CD14-positive monocyte (primary cell): ENCODE results near the gene WDR64. TPM values are rescaled to one million over a fixed set of nuclear protein-coding genes. Genes with fewer than 3 reads are reported as not detected.

Experiments
- DNase-seq, 3 donors: peaks; one replicate each; pipeline ENCODE4 v3.0.0-alpha.2; 2011 to 2022
- H2AFZ ChIP-seq: 2 replicates; pipeline ENCODE4 v1.6.0; 2012; ENCODE audit warnings: mild to moderate bottlenecking, low read depth, low read length, inconsistent platforms; ENCODE audit not compliant: insufficient read depth, poor library complexity, severe bottlenecking
- H3K27ac ChIP-seq, 2 donors: 1 replicate in 1 of 2; 2 replicates in 1 of 2; pipeline ENCODE4 v1.5.1; 2012 to 2013; ENCODE audit warnings: low read length in 2 of 2, control low read depth in 1 of 2, inconsistent platforms in 1 of 2, low read depth in 1 of 2, mild to moderate bottlenecking in 1 of 2
- H3K27me3 ChIP-seq, 2 donors: one replicate each; pipeline versions ENCODE4 v1.6.0 to v1.6.1; 2011 to 2013; ENCODE audit warnings: low read length in 2 of 2; ENCODE audit not compliant: control insufficient read depth in 2 of 2, insufficient read depth in 2 of 2
- H3K36me3 ChIP-seq, 2 donors: replicated peaks in 1 of 2; 1 replicate in 1 of 2; 2 replicates in 1 of 2; pipeline versions ENCODE4 v1.5.1 to v1.6.1; 2012 to 2013; ENCODE audit warnings: low read length in 2 of 2, control low read depth in 1 of 2, inconsistent platforms in 1 of 2, mild to moderate bottlenecking in 1 of 2; ENCODE audit not compliant: insufficient read depth in 2 of 2, control insufficient read depth in 1 of 2
- H3K4me1 ChIP-seq, 2 donors: 1 replicate in 1 of 2; 2 replicates in 1 of 2; pipeline versions ENCODE4 v1.5.1 to v1.6.1; 2012 to 2013; ENCODE audit warnings: low read length in 2 of 2, control low read depth in 1 of 2, inconsistent platforms in 1 of 2, mild to moderate bottlenecking in 1 of 2, moderate library complexity in 1 of 2; ENCODE audit not compliant: insufficient read depth in 2 of 2, control insufficient read depth in 1 of 2
- H3K4me2 ChIP-seq: replicated peaks from 2 replicates; pipeline ENCODE3; 2012; ENCODE audit warnings: low read length, moderate library complexity, mild to moderate bottlenecking; ENCODE audit not compliant: poor library complexity, severe bottlenecking; ENCODE audit errors: extremely low read depth
- H3K4me3 ChIP-seq, 3 experiments: fragments of 200-600 bp in 1 of 3; sonication (generic) in 1 of 3; replicated peaks in 1 of 3; 1 replicate in 2 of 3; 2 replicates in 1 of 3; pipeline ENCODE4 v1.5.1; 2011 to 2013; ENCODE audit warnings: low read length in 3 of 3, mild to moderate bottlenecking in 3 of 3, control low read depth in 2 of 3, low read depth in 2 of 3, inconsistent platforms in 1 of 3, moderate library complexity in 1 of 3
- H3K79me2 ChIP-seq: 2 replicates; pipeline ENCODE4 v1.6.0; 2012; ENCODE audit warnings: mild to moderate bottlenecking, control low read depth, inconsistent platforms, low read length, moderate library complexity; ENCODE audit not compliant: insufficient read depth
- H3K9ac ChIP-seq: 2 replicates; pipeline ENCODE4 v1.6.0; 2017; ENCODE audit warnings: low read length, mild to moderate bottlenecking; ENCODE audit not compliant: insufficient read depth, poor library complexity, severe bottlenecking
- H3K9me3 ChIP-seq, 2 donors: replicated peaks in 1 of 2; 1 replicate in 1 of 2; 2 replicates in 1 of 2; pipeline versions ENCODE4 v1.5.1 to v1.6.1; 2012 to 2013; ENCODE audit warnings: low read length in 2 of 2, control low read depth in 1 of 2; ENCODE audit not compliant: control insufficient read depth in 1 of 2, insufficient read depth in 1 of 2
- H4K20me1 ChIP-seq: 2 replicates; pipeline ENCODE4 v1.6.0; 2012; ENCODE audit warnings: mild to moderate bottlenecking, low read length, control low read depth, moderate library complexity; ENCODE audit not compliant: insufficient read depth
- H3K27ac Mint-ChIP-seq, 7 donors: one replicate each; pipeline ENCODE4 v1.8.0; 2020; ENCODE audit warnings: mild to moderate bottlenecking in 7 of 7, mixed read lengths in 7 of 7, moderate library complexity in 6 of 7, inconsistent platforms in 2 of 7
- H3K27me3 Mint-ChIP-seq, 3 donors: one replicate each; pipeline ENCODE4 v1.8.0; 2021 to 2022; ENCODE audit warnings: low read depth in 3 of 3, mild to moderate bottlenecking in 3 of 3, mixed read lengths in 3 of 3, moderate library complexity in 3 of 3, inconsistent platforms in 1 of 3
- H3K36me3 Mint-ChIP-seq, 2 donors: one replicate each; pipeline ENCODE4 v1.8.0; 2020; ENCODE audit warnings: mixed read lengths in 2 of 2, inconsistent platforms in 1 of 2, mild to moderate bottlenecking in 1 of 2
- H3K4me1 Mint-ChIP-seq: one replicate; pipeline ENCODE4 v1.8.0; 2020; ENCODE audit warnings: mild to moderate bottlenecking, mixed read lengths
- H3K4me3 Mint-ChIP-seq, 2 donors: one replicate each; pipeline ENCODE4 v1.8.0; 2020; ENCODE audit warnings: mild to moderate bottlenecking in 2 of 2, mixed read lengths in 2 of 2, moderate library complexity in 1 of 2
- H3K9me3 Mint-ChIP-seq, 7 donors: one replicate each; pipeline ENCODE4 v1.8.0; 2020 to 2022; ENCODE audit warnings: mixed read lengths in 7 of 7, mild to moderate bottlenecking in 6 of 7, moderate library complexity in 6 of 7, inconsistent platforms in 2 of 7
- CTCF ChIP-seq: fragments of 200-600 bp; IDR thresholded peaks from one replicate; pipeline ENCODE4 v1.8.0; 2022; ENCODE audit warnings: antibody characterized with exemption, mild to moderate bottlenecking
- WGBS: methylation state at CpG from one replicate; pipeline ENCODE4 v1.1.5; 2013; ENCODE audit warnings: missing lambda C conversion rate; ENCODE audit not compliant: insufficient coverage; 5-methylcytosine and 5-hydroxymethylcytosine counted together
- intact Hi-C, 2 donors: fragments of 100-400 bp; cut with micrococcal nuclease; formaldehyde crosslinking; loops; one replicate each; pipeline versions ENCODE4 v1.15.0 to v1.15.1; 2023
- polyA plus RNA-seq, 3 donors: library from polyadenylated mRNA; depleted of rRNA in 1 of 3; unstranded in 2 of 3; stranded (reverse) in 1 of 3; fragments of 300-500 nt in 2 of 3; fragments of >200 nt in 1 of 3; fragmentation: Illumina TruSeq in 2 of 3; gene quantifications; 1 replicate in 2 of 3; 2 replicates in 1 of 3; pipeline ENCODE4 v1.2.3, GENCODE V29; 2012 to 2021

Gene WDR64
- polyA plus RNA-seq, 3 donors, result not detected

- Mint-ChIP-seq H3K36me3 (peaks cover 3% of the 10 kb centered on the region in 2 donors), H3K9me3 (no peaks in the 10 kb centered on the region), H3K4me3 (peak overlapping the region in 1 of 2 donors; percentile 94), H3K4me1 (peaks cover 17% of the 10 kb centered on the region), H3K27ac (peak overlapping the region in 5 of 7 donors; percentile 98 to 100 (median 100)), H3K27me3 (peaks cover 0 to 6% (median 0%) of the 10 kb centered on the region in 3 donors)
- WGBS, result no CpG with 5 or more reads among the region's 4 CpGs
- peak overlapping the region; percentile 88 for H3K9ac ChIP-seq
- peaks cover 15 to 19% of the 10 kb centered on the region in 2 donors for H3K4me1 ChIP-seq
- no peak for TF ChIP-seq CTCF
- intact Hi-C loops, result loop anchor here (5.0 to 10.0 kb wide), 5 partner anchors 202 to 325 kb away; partner anchors contain the start of genes CHML (in 1 of the 2) and OPN3 (in 1 of the 2)
- no peaks in the 10 kb centered on the region for H3K9me3 ChIP-seq
- H3K27ac ChIP-seq, result peak overlapping the region in 1 of 2 donors; percentile 97
- peaks cover 19% of the 10 kb centered on the region for H3K79me2 ChIP-seq
- H4K20me1 ChIP-seq, result no peaks in the 10 kb centered on the region
- H3K36me3 ChIP-seq, result peaks cover 3% of the 10 kb centered on the region in 2 donors
- H2AFZ ChIP-seq, result peak overlapping the region; percentile 92
- H3K4me3 ChIP-seq, result peak overlapping the region in 1 of 3 experiments; percentile 94
- H3K4me2 ChIP-seq, result peak overlapping the region; percentile 93
- no peak for DNase-seq
- no peaks in the 10 kb centered on the region for H3K27me3 ChIP-seq
These were observed 194.9 kb downstream of the WDR64 start for GRCh38 chr1:241846862-241847539.

GRCh38 chr1:241847540-241847795 is 195.4 kb downstream of the WDR64 start:
- H4K20me1 ChIP-seq, result no peaks in the 10 kb centered on the region
- peaks cover 0 to 6% (median 0%) of the 10 kb centered on the region in 3 donors for H3K27me3 Mint-ChIP-seq
- peak overlapping the region; percentile 90 to 97 for H3K27ac ChIP-seq
- peaks cover 15 to 19% of the 10 kb centered on the region in 2 donors for H3K4me1 ChIP-seq
- H3K9me3 Mint-ChIP-seq, result no peaks in the 10 kb centered on the region
- H3K4me3 Mint-ChIP-seq, result peak overlapping the region; percentile 94 to 97
- peaks cover 17% of the 10 kb centered on the region for H3K4me1 Mint-ChIP-seq
- TF ChIP-seq CTCF, result peak; percentile 22
- peak overlapping the region; percentile 92 for H2AFZ ChIP-seq
- WGBS, result no CpG with 5 or more reads among the region's 6 CpGs
- H3K79me2 ChIP-seq, result peaks cover 19% of the 10 kb centered on the region
- H3K27ac Mint-ChIP-seq, result peak overlapping the region; percentile 98 to 100 (median 100)
- H3K36me3 Mint-ChIP-seq, result peaks cover 3 to 7% of the 10 kb centered on the region in 2 donors
- H3K27me3 ChIP-seq, result no peaks in the 10 kb centered on the region
- intact Hi-C loops, result loop anchor here (5.0 to 10.0 kb wide), 5 partner anchors 203 to 325 kb away; partner anchors contain the start of genes CHML (in 1 of the 2) and OPN3 (in 1 of the 2)
- DNase-seq, result no peak
- H3K4me3 ChIP-seq, result peak overlapping the region; percentile 76 to 94 (median 79)
- H3K9ac ChIP-seq, result peak overlapping the region; percentile 88
- peaks cover 3 to 8% of the 10 kb centered on the region in 2 donors for H3K36me3 ChIP-seq
- H3K4me2 ChIP-seq, result peak overlapping the region; percentile 93
- no peaks in the 10 kb centered on the region for H3K9me3 ChIP-seq
